K562 (cell line): ENCODE data around the gene SLC6A16. TPM values are rescaled to one million over a fixed set of nuclear protein-coding genes. Genes with fewer than 3 reads are reported as not detected.

Experiments used
- CBX1 ChIP-seq: sonication (generic); IDR thresholded peaks from 2 replicates; pipeline ENCODE4 v1.6.1; 2016; ENCODE audit warnings: antibody characterized with exemption, low read depth, mild to moderate bottlenecking
- CEBPZ ChIP-seq: fragments of 150-350 bp; IDR thresholded peaks from 2 replicates; pipeline ENCODE4 v1.6.1; 2014; ENCODE audit warnings: low read depth, mild to moderate bottlenecking, low read length, borderline replicate concordance
- GATAD2A ChIP-seq: fragments of 450-650 bp; IDR thresholded peaks from 2 replicates; pipeline ENCODE4 v1.6.1; 2017
- HDAC2 ChIP-seq: fragments of 450-650 bp; IDR thresholded peaks from 2 replicates; pipeline ENCODE4 v1.6.1; 2016; ENCODE audit warnings: mild to moderate bottlenecking
- HSF4 ChIP-seq: fragments of 250-450 bp; sonication (Bioruptor Pico); IDR thresholded peaks from 2 replicates; pipeline ENCODE4 v2.1.2; 2022; ENCODE audit warnings: mild to moderate bottlenecking, moderate library complexity, borderline replicate concordance
- IFI16 ChIP-seq: fragments of 250-450 bp; sonication (Bioruptor Pico); IDR thresholded peaks from 2 replicates; pipeline ENCODE4 v2.1.2; 2022; ENCODE audit warnings: mild to moderate bottlenecking, inconsistent platforms
- KLF10 ChIP-seq: fragments of 250-450 bp; sonication (Bioruptor Pico); IDR thresholded peaks from 2 replicates; pipeline ENCODE4 v1.6.1; 2021; ENCODE audit warnings: matching md5 sums
- RHOXF2B ChIP-seq: fragments of 250-450 bp; sonication (Bioruptor Pico); conservative IDR thresholded peaks from 2 replicates; pipeline ENCODE4 v1.5.1; 2021
- SMARCA4 ChIP-seq: fragments of 450-650 bp; IDR thresholded peaks from 2 replicates; pipeline ENCODE4 v1.6.1; 2016
- SMARCA5 ChIP-seq: fragments of 450-650 bp; IDR thresholded peaks from 2 replicates; pipeline ENCODE4 v1.6.1; 2016
- SPI1 ChIP-seq: IDR thresholded peaks from 2 replicates; pipeline ENCODE4 v1.6.1; 2011; ENCODE audit warnings: low read depth, low read length, control low read depth, borderline replicate concordance
- TRIM28 ChIP-seq: fragments of 450-650 bp; IDR thresholded peaks from 2 replicates; pipeline ENCODE4 v1.6.1; 2017
- WHSC1 ChIP-seq: IDR thresholded peaks from one replicate; pipeline ENCODE4 v1.6.1; 2012; ENCODE audit warnings: low read length, control low read depth, inconsistent platforms
- ZNF444 ChIP-seq: fragments of 250-450 bp; sonication (Bioruptor Pico); IDR thresholded peaks from 2 replicates; pipeline ENCODE4 v1.4.0; 2020; ENCODE audit warnings: mild to moderate bottlenecking, moderate library complexity
- polyA plus RNA-seq, 8 experiments: library from polyadenylated mRNA; depleted of rRNA in 4 of 8; stranded (reverse) in 5 of 8; unstranded in 3 of 8; fragments of >200 nt; fragmentation: Nextera tagmentation in 2 of 8; fragmentation: Illumina TruSeq in 1 of 8; extraction: Ambion mirVana in 2 of 8; extraction: Trizol in 1 of 8; gene quantifications; 2 replicates each; pipeline versions ENCODE4 v1.2.1 to v1.2.3, GENCODE V29; 2011 to 2014; ENCODE audit warnings: inconsistent platforms in 1 of 8, missing spikeins in 1 of 8
- total RNA-seq, 7 experiments: library from RNA; depleted of rRNA in 6 of 7; stranded (reverse); fragments of >200 nt in 6 of 7; fragmentation: Illumina TruSeq in 2 of 7; extraction: Trizol in 2 of 7; gene quantifications; 2 replicates each; pipeline versions ENCODE4 v1.2.1 to v1.2.3, GENCODE V29; 2011 to 2021; ENCODE audit warnings: low replicate concordance in 1 of 7

Gene SLC6A16
- total and polyA plus RNA-seq, 9 of the 15 experiments (the other 6 are each of a cell fraction or from before 2014, with no cell fraction given), result 0.05 to 0.95 (median 0.36) TPM

GRCh38 chr19:49366110-49366509 is 41.1 kb upstream of the SLC6A16 start (continued):
- TF ChIP-seq HSF4 (CRISPR knock-in tag), result no peak
- no peak for TF ChIP-seq RHOXF2B (CRISPR knock-in tag)
- TF ChIP-seq SMARCA4, result no peak
- TF ChIP-seq TRIM28, result no peak
- TF ChIP-seq GATAD2A, result no peak
- peak; percentile 63; the same call in 1 of the 2 replicates for TF ChIP-seq CBX1
- no peak for TF ChIP-seq ZNF444
- TF ChIP-seq WHSC1, result no peak
- TF ChIP-seq IFI16 (CRISPR knock-in tag), result no peak
- TF ChIP-seq HDAC2, result peak; percentile 67; the same call in 1 of the 2 replicates
- peak; percentile 46; the same call in 1 of the 2 replicates for TF ChIP-seq SMARCA5
- no peak for TF ChIP-seq KLF10
- no peak for TF ChIP-seq CEBPZ
- TF ChIP-seq SPI1, result no peak
